Activated T-cell treated with anti-CD3 and anti-CD28 coated beads for 24 hours (primary cell): ENCODE measurements around the gene PUSL1.

Source experiments
- DNase-seq: peaks from one replicate; pipeline ENCODE4 v3.0.0-alpha.2; 2020; ENCODE audit warnings: low read depth

The PUSL1 gene

DNA sequence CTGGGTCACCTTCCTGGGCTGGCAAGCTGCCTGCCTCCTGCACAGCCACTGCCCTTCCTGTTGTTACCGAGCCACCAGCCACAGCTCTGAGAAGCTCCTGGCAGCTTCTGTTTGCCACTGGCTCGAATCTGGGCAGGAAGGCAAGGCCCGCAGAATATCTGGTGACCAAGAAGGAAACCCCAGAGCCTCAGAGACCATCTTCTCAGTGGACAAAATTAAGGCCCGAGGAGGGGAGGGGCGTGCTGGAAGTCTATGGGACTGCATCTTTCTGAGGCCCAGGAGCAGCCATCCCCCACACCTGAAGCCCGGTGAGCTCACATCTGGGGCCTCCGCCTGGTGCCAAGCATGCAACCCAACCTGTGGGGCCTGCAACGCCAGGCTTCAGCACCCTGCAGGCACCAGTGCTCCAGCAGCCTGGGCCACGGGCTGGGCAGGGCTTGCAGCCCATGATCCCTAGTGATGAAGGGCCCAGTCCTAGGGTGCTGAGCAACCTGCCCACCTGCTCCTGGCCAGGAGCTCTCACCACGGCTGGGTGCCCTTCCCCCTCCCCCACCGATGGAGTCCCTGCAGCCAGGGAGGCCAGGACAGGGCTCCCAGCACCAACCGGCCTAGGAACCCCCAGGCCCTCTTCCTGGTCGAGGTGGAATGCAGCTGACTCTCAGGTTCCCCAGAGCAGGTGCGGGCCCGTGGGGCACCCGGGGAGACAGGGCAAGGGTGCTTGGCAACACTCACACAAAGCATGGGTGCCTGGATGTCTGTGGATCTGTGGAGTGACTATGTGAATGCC lies 17.1 kb downstream of the PUSL1 start:
- no peak for DNase-seq

DNA sequence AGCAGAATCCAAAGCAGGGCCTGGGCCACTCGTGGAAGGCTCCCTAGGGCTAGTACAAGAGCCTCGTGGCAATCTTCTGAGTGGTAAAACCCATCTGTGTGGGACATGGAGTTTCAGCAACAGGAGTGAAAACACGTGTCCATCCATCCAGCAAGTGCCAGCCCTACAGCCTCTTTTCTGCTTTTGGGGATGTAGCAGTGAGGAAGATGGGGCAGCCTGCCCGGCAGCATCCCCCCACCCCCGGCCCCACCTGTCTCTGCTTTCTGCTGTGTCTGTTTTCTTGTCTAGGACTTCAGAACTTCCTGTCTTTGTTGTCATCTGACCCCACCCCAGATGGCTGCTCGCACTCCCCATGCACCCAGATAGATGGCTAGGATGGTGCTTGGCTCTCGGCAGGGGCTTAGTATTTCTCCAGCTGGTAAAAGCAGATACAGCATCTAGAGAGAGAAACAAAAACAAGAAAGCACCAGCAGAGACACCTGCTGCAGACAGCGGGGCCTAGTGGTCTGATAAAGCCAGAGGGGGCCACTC lies 17.7 kb downstream of the PUSL1 start:
- DNase-seq: no peak

DNA sequence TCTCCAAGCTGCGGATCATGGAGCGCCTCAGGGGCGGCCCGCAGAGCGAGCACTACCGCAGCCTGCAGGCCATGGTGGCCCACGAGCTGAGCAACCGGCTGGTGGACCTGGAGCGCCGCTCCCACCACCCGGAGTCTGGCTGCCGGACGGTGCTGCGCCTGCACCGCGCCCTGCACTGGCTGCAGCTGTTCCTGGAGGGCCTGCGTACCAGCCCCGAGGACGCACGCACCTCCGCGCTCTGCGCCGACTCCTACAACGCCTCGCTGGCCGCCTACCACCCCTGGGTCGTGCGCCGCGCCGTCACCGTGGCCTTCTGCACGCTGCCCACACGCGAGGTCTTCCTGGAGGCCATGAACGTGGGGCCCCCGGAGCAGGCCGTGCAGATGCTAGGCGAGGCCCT lies 18.9 kb downstream of the PUSL1 start:
- no peak for DNase-seq

DNA sequence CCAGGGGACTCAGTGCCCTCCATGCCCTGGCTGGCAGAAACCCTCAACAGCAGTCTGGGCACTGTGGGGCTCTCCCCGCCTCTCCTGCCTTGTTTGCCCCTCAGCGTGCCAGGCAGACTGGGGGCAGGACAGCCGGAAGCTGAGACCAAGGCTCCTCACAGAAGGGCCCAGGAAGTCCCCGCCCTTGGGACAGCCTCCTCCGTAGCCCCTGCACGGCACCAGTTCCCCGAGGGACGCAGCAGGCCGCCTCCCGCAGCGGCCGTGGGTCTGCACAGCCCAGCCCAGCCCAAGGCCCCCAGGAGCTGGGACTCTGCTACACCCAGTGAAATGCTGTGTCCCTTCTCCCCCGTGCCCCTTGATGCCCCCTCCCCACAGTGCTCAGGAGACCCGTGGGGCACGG lies 19.9 kb downstream of the PUSL1 start:
- DNase-seq: no peak

DNA sequence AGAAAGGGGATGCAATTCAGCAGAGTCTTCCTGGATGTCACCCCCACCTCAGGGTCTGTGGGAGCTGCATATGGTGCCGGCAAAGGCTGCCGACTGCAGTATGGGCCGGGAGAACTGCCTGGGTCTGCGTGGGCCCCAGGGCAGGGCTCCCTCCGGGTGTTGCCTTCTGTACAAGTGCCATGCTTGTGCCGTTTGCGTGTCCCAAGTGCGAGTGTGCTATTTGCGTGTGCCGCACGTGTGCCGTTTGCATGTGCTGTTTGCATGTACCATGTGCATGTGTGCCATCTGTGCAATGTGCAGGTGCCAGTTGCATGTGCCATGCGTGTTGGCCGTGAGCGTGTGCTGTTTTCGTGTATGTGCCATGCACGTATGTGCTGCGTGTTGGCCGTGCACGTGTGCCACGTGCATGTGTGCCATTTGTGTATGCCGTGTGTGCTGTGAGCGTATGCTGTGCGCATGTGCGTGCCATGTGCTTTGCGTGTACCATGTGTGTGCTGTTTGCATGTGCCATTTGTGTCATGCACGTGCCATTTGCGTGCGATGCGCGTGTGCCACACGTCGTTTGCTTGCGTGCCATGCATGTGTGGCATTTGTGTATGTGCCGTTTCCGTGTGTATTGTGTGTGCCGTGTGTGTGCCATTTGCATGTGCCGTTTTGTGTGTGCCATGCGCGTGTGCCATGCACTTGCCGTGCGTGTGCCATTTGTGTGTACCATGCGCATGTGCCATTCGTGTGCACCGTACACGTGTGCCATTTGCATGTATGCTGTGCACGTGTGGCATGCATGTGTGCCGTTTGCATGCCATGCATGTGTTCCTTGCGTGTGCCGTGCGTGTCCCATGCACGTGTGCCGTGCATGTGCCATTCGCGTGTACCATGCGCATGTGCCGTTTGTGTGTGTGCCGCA lies 21.2 kb downstream of the PUSL1 start:
- no peak for DNase-seq

DNA sequence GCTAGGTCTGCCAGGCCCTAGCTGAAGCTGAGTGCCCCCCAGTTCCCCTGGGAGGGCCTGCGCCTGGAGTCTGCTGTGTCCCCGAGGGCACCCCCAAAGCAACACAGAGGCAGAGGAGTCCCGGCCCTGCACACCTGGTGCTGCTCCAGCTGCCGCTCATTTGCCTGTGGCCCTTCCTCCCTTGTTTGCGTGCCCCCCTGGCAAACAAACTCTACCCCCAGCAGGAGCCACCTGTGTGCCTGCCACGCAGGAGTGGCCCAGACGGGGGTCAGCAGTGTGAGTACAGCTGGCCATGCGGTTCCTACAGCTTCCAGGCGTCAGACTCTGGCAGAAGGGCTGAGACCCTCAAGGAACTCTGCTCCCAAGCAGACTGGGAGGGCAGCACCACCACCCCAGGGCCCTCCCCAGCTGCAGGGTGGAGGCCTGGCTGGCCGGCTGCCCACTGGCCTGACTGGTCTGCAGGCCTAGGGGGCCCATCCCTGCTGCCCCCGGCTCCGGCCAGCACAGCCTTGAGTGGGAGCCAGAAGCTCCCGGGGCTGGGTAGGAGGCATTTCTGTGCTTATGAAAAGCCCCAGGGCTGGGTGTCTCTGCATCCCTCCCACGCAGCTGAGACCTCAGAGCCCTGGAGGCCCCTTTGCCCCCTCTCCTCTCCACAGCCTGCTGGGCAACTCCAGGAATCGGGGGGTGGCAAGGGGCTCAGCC lies 22.1 kb downstream of the PUSL1 start:
- no peak for DNase-seq

DNA sequence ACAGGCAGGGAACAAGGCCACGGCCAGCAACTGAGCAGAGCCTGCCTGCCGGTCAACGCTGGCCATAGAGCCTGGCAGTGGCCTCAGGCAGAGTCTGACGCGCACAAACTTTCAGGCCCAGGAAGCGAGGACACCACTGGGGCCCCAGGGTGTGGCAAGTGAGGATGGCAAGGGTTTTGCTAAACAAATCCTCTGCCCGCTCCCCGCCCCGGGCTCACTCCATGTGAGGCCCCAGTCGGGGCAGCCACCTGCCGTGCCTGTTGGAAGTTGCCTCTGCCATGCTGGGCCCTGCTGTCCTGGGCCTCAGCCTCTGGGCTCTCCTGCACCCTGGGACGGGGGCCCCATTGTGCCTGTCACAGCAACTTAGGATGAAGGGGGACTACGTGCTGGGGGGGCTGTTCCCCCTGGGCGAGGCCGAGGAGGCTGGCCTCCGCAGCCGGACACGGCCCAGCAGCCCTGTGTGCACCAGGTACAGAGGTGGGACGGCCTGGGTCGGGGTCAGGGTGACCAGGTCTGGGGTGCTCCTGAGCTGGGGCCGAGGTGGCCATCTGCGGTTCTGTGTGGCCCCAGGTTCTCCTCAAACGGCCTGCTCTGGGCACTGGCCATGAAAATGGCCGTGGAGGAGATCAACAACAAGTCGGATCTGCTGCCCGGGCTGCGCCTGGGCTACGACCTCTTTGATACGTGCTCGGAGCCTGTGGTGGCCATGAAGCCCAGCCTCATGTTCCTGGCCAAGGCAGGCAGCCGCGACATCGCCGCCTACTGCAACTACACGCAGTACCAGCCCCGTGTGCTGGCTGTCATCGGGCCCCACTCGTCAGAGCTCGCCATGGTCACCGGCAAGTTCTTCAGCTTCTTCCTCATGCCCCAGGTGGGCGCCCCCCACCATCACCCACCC lies 22.9 kb downstream of the PUSL1 start, which contains the start of gene TAS1R3:
Gene TAS1R3, plus strand, starts transcription at position 213 of the 898 bp plus-strand sequence. Its CDS starts 66 bp downstream, at position 279.
- no peak for DNase-seq

DNA sequence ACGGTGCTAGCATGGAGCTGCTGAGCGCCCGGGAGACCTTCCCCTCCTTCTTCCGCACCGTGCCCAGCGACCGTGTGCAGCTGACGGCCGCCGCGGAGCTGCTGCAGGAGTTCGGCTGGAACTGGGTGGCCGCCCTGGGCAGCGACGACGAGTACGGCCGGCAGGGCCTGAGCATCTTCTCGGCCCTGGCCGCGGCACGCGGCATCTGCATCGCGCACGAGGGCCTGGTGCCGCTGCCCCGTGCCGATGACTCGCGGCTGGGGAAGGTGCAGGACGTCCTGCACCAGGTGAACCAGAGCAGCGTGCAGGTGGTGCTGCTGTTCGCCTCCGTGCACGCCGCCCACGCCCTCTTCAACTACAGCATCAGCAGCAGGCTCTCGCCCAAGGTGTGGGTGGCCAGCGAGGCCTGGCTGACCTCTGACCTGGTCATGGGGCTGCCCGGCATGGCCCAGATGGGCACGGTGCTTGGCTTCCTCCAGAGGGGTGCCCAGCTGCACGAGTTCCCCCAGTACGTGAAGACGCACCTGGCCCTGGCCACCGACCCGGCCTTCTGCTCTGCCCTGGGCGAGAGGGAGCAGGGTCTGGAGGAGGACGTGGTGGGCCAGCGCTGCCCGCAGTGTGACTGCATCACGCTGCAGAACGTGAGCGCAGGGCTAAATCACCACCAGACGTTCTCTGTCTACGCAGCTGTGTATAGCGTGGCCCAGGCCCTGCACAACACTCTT lies 23.8 kb downstream of the PUSL1 start:
- no peak for DNase-seq

DNA sequence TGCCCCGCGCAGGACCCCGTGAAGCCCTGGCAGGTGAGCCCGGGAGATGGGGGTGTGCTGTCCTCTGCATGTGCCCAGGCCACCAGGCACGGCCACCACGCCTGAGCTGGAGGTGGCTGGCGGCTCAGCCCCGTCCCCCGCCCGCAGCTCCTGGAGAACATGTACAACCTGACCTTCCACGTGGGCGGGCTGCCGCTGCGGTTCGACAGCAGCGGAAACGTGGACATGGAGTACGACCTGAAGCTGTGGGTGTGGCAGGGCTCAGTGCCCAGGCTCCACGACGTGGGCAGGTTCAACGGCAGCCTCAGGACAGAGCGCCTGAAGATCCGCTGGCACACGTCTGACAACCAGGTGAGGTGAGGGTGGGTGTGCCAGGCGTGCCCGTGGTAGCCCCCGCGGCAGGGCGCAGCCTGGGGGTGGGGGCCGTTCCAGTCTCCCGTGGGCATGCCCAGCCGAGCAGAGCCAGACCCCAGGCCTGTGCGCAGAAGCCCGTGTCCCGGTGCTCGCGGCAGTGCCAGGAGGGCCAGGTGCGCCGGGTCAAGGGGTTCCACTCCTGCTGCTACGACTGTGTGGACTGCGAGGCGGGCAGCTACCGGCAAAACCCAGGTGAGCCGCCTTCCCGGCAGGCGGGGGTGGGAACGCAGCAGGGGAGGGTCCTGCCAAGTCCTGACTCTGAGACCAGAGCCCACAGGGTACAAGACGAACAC lies 24.5 kb downstream of the PUSL1 start:
- DNase-seq: no peak

DNA sequence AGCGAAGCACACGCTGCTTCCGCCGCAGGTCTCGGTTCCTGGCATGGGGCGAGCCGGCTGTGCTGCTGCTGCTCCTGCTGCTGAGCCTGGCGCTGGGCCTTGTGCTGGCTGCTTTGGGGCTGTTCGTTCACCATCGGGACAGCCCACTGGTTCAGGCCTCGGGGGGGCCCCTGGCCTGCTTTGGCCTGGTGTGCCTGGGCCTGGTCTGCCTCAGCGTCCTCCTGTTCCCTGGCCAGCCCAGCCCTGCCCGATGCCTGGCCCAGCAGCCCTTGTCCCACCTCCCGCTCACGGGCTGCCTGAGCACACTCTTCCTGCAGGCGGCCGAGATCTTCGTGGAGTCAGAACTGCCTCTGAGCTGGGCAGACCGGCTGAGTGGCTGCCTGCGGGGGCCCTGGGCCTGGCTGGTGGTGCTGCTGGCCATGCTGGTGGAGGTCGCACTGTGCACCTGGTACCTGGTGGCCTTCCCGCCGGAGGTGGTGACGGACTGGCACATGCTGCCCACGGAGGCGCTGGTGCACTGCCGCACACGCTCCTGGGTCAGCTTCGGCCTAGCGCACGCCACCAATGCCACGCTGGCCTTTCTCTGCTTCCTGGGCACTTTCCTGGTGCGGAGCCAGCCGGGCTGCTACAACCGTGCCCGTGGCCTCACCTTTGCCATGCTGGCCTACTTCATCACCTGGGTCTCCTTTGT lies 25.3 kb downstream of the PUSL1 start:
- DNase-seq: no peak

DNA sequence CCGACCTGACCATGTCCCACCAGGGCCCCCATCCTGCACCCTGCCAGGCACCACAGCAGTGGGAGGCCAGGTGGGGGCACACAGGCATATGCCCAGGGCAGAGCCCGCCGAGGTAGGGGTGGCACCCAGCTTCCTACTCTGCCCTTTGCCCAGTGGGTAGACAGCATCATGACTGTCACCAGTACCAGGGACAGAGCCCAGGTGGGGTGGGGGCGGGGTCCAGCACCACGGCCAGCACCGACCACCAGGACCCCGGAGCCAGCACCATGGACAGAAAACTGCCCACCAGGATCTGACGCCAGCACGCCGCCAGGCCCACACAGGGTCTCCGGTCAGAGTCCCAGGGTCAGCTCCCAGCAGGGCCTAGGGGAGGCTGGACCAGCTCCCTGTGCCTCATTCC lies 26.4 kb downstream of the PUSL1 start:
- no peak for DNase-seq

DNA sequence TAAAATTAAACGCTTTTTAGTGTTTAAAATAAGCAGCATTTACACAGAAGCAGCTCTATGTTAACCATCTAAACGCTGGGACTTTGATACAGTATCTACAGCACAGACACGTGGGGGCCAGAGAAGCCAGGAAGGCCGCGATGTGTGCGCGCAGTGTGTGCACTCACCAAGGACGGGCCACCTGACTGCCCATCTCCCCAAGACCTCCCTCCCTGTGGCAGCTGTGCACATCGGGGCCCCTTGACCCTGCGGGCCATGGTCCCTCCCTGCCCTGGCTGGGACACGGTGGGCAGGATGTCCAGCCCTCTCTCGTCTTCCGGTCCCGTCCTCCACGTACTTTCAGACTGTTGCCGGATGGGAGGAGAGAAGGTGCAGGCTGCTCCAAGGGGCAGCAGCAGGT lies 26.9 kb downstream of the PUSL1 start:
- DNase-seq: no peak

DNA sequence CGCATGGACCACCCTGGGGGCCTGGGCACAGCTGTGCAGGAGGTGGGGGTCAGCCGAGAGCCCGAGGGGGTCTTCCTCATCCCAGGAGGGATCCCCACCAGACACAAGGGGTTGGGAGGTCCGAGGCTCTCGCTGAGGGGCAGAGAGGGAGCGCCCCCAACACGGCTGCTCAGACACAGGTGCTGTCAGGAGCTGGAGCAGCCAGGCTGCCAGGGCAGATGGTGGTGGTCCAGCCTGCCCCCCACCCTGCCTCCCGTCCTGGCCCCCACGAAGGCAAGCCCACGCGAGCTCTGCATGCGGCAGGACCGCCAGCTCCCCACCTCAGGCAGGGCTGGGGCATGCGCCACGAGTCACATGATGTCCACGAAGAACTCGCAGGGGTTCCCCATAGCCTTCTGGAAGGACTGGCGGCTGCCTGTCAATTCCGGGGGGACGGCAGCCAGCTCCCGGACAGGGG lies 27.4 kb downstream of the PUSL1 start:
- DNase-seq: no peak

DNA sequence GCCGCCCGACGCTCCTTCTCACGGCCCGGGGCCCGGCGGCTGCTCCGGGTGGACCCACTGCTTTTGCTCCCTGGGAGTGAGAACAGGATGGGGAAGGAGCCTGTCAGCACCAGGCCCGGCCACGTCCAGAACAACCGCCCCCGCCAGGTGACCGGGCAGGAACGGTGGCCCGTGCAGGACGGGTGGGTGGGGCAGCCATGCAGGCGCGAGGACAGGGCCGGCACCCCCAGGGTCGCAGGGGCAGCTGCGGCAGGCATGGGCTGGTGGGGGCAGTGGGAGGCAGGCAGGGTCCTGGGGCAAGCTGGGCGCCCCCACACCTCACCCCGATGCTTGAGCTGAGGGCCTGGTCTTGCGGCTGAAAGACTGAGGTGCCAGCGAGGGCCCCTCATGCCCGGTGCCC lies 28.0 kb downstream of the PUSL1 start:
- DNase-seq: no peak

DNA sequence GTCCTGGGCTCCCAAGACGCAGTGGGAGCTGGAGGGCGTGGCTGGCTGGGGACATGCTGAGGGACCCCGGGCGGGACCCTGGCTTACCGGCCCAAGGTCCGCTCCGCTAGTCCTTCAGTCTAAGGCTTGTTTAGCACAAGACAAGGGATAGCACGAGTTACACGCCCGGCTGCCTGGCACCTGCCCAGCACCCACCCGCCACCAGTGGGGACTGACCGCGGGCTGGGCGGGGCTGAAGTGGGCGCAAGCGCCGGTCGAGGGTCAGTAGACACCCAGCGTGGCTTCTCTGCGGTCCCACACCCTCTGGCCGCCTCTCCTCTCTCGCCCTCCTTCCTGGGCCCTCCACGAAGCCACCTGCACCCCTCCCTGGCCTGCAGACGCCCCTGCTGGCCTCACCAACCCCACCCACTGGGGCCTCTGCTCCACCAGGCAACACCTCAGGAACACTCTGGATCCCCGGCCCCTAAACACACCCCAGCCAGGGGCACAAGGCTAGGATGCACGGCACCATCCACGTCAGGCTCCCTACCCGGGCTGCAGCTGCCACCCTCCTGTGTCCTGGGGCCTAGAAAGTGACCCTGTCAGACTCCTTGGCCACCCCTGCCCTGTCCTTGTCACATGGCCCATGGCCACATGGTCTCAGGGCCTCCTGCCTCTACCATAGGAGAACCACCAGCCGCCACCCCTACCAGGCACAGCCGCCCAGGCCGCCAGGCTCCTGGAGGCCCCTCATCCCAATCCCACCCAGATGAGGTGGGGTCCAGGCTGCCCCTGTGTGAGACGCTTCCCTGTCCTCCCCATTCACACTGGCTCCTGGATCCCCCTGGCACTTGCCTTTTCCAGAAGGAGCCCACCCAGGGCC lies 28.8 kb downstream of the PUSL1 start:
- DNase-seq: no peak

DNA sequence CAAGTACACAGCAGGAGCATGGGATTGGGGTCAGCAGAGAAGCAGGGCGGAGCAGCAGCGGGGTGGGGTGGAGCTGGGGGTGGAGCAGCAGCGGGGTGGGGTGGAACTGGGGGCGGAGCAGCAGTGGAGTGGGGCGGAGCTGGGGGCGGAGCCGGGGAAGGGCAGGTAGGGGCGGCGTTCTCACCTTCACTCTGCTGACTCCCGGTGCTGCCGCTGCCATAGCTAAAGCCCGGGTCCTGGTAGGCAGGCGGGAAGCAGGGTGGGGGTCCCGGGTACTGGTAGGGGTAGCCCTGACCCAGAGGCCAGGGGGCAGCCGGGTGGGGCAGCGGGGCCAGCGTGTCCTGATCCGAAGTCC lies 29.4 kb downstream of the PUSL1 start:
- peak; percentile 28 for DNase-seq

DNA sequence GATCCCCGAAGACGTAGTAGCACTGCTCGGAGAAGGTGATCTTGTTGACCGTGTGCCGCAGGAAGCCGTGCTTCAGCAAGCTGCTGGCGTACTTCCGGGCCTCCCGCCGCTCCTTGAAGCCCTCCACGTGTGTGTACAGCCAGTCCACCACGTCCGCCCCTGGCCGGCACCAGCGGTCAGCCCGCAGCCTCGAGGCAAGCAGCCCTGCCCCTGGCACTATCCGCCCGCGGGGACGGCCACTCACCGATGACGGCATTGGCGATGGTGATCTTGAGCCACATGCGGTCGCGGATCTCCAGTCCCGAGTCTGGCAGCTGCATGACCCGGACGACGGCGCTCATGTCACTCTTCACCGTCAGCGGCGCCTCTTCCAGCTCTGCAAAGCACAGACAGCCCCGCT lies 29.9 kb downstream of the PUSL1 start:
- DNase-seq: no peak

DNA sequence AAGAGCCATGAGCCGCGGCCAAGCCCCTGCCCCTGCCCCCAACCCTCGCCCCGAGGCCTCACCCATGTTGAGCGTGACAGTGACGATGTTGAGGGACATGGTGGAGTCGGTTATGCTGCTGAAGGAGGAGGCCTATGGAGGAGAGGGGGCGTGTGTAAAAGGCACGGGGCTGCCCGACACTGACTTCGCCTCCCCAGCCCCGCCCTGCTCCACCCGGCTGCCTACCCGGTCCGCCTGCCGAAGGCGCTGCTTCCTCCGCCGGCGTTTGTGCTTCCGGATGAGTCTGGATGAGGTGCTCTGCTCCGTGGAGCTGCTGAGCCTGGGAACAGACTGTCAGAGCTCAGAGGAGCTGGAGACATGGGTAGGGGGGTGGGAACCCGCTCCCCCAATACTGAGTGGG lies 31.8 kb downstream of the PUSL1 start:
- DNase-seq: no peak
